Karpas-422 (cell line): ENCODE data around the gene TENT4B. TPM values are rescaled to one million over a fixed set of nuclear protein-coding genes. Genes with fewer than 3 reads are reported as not detected.
"Not testable (repeated sequence)": the region's sequence is repeated elsewhere in the genome, so short reads cannot be mapped to it uniquely, and the experiment has no call there.

Source experiments
- DNase-seq: peaks from one replicate; pipeline ENCODE4 v3.0.0-alpha.2; 2015
- H2AFZ ChIP-seq: fragments of 200-600 bp; sonication (generic); 2 replicates; pipeline ENCODE4 v1.6.1; 2014; ENCODE audit warnings: antibody characterized with exemption, low read length, mixed read lengths
- H3K27ac ChIP-seq: fragments of 200-600 bp; sonication (generic); 2 replicates; pipeline ENCODE4 v1.5.1; 2014; ENCODE audit warnings: mild to moderate bottlenecking, low read length, moderate library complexity
- H3K27me3 ChIP-seq: fragments of 200-600 bp; sonication (generic); 2 replicates; pipeline ENCODE4 v1.6.1; 2014; ENCODE audit warnings: low read length, mixed read lengths
- H3K36me3 ChIP-seq: fragments of 200-600 bp; sonication (generic); 2 replicates; pipeline ENCODE4 v1.6.1; 2014; ENCODE audit warnings: low read length, mixed read lengths; ENCODE audit not compliant: insufficient read depth
- H3K4me1 ChIP-seq: fragments of 200-600 bp; sonication (generic); 2 replicates; pipeline ENCODE4 v1.6.1; 2014; ENCODE audit warnings: mild to moderate bottlenecking, low read length, mixed read lengths
- H3K4me2 ChIP-seq: fragments of 200-600 bp; sonication (generic); 2 replicates; pipeline ENCODE4 v1.6.1; 2014; ENCODE audit warnings: low read length, low read depth, mild to moderate bottlenecking; ENCODE audit not compliant: poor library complexity, severe bottlenecking
- H3K4me3 ChIP-seq: fragments of 200-600 bp; sonication (generic); 2 replicates; pipeline ENCODE4 v1.5.1; 2014; ENCODE audit warnings: mild to moderate bottlenecking, antibody characterized with exemption, low read length, mixed read lengths
- H3K79me2 ChIP-seq: fragments of 200-600 bp; sonication (generic); 2 replicates; pipeline ENCODE4 v1.6.1; 2014; ENCODE audit warnings: mild to moderate bottlenecking, low read length, mixed read lengths
- H3K9ac ChIP-seq: fragments of 200-600 bp; sonication (generic); 2 replicates; pipeline ENCODE4 v1.6.0; 2014; ENCODE audit warnings: low read length
- H3K9me2 ChIP-seq: fragments of 200-600 bp; sonication (generic), shearing (Covaris generic); replicated peaks from 2 replicates; pipeline ENCODE4 v1.6.0; 2014; ENCODE audit warnings: mild to moderate bottlenecking, low read length, moderate library complexity; ENCODE audit not compliant: insufficient read depth
- H3K9me3 ChIP-seq: fragments of 300-700, 200-600 bp; sonication (generic); 2 replicates; pipeline ENCODE4 v1.6.1; 2014; ENCODE audit warnings: low read length, mixed read lengths
- H4K20me1 ChIP-seq: fragments of 200-600 bp; sonication (generic); 2 replicates; pipeline ENCODE4 v1.6.1; 2014; ENCODE audit warnings: mild to moderate bottlenecking, antibody characterized with exemption, low read length, low read depth; ENCODE audit not compliant: insufficient read depth
- total RNA-seq: library from RNA; depleted of rRNA; stranded (reverse); fragments of >200 nt; shearing (Covaris generic); gene quantifications from 2 replicates; pipeline ENCODE4 v1.2.3, GENCODE V29; 2014; ENCODE audit warnings: low replicate concordance

TENT4B gene
- total RNA-seq, 1 experiment from 2014 or later = 5.2 TPM

GRCh38 chr16:50238868-50239301, 85.8 kb downstream of the TENT4B start:
- Histone ChIP-seq H3K36me3 (no peaks in the 10 kb centered on the region), H2AFZ (no peak overlapping the region), H3K79me2 (no peaks in the 10 kb centered on the region), H3K9ac (no peak overlapping the region), H3K27ac (no peak overlapping the region), H4K20me1 (no peaks in the 10 kb centered on the region), H3K9me3 (no peaks in the 10 kb centered on the region), H3K27me3 (no peaks in the 10 kb centered on the region), H3K9me2 (no peaks in the 10 kb centered on the region), H3K4me1 (no peaks in the 10 kb centered on the region), H3K4me3 (no peak overlapping the region), H3K4me2 (no peak overlapping the region)
- no peak for DNase-seq

GRCh38 chr16:50243024-50243423, 89.9 kb downstream of the TENT4B start:
- not testable (repeated sequence) for H3K4me2 ChIP-seq, H3K9me2 ChIP-seq, H3K9me3 ChIP-seq, H3K4me3 ChIP-seq, H3K27ac ChIP-seq, H3K79me2 ChIP-seq, H2AFZ ChIP-seq, H3K4me1 ChIP-seq, H4K20me1 ChIP-seq, H3K9ac ChIP-seq, H3K36me3 ChIP-seq, H3K27me3 ChIP-seq
- DNase-seq = peak; percentile 15

- no peaks in the 10 kb centered on the region for H3K9me2 ChIP-seq
- H3K4me3 ChIP-seq = no peak overlapping the region
- no peaks in the 10 kb centered on the region for H3K79me2 ChIP-seq
- no peaks in the 10 kb centered on the region for H3K27me3 ChIP-seq
- no peak overlapping the region for H3K9ac ChIP-seq
- H4K20me1 ChIP-seq = no peaks in the 10 kb centered on the region
- no peak overlapping the region for H2AFZ ChIP-seq
- no peaks in the 10 kb centered on the region for H3K36me3 ChIP-seq
- no peak overlapping the region for H3K27ac ChIP-seq
- no peak overlapping the region for H3K4me2 ChIP-seq
- no peaks in the 10 kb centered on the region for H3K9me3 ChIP-seq
- peaks cover 6% of the 10 kb centered on the region; the same call in 1 of the 2 replicates for H3K4me1 ChIP-seq
- DNase-seq = no peak
Measured at GRCh38 chr16:50244140-50244503, 91.0 kb downstream of the TENT4B start.

- no peaks in the 10 kb centered on the region for H4K20me1 ChIP-seq
- H3K27me3 ChIP-seq = no peaks in the 10 kb centered on the region
- peaks cover 6% of the 10 kb centered on the region; the same call in 1 of the 2 replicates for H3K4me1 ChIP-seq
- no peaks in the 10 kb centered on the region for H3K9me3 ChIP-seq
- H2AFZ ChIP-seq = no peak overlapping the region
- peak; percentile 31 for DNase-seq
- H3K4me3 ChIP-seq = no peak overlapping the region
- H3K79me2 ChIP-seq = no peaks in the 10 kb centered on the region
- H3K9ac ChIP-seq = no peak overlapping the region
- peak overlapping the region; percentile 60 for H3K4me2 ChIP-seq
- no peak overlapping the region for H3K27ac ChIP-seq
- H3K36me3 ChIP-seq = no peaks in the 10 kb centered on the region
- H3K9me2 ChIP-seq = no peaks in the 10 kb centered on the region
Measured at GRCh38 chr16:50244504-50245416, 91.7 kb downstream of the TENT4B start.

- peak overlapping the region; percentile 60 for H3K4me2 ChIP-seq
- DNase-seq = peak; percentile 58
- H3K79me2 ChIP-seq = no peaks in the 10 kb centered on the region
- H3K27ac ChIP-seq = no peak overlapping the region
- no peaks in the 10 kb centered on the region for H3K27me3 ChIP-seq
- H4K20me1 ChIP-seq = no peaks in the 10 kb centered on the region
- no peaks in the 10 kb centered on the region for H3K9me2 ChIP-seq
- H2AFZ ChIP-seq = no peak overlapping the region
- peaks cover 6% of the 10 kb centered on the region; the same call in 1 of the 2 replicates for H3K4me1 ChIP-seq
- H3K9me3 ChIP-seq = no peaks in the 10 kb centered on the region
- H3K9ac ChIP-seq = peak overlapping the region; percentile 39
- no peaks in the 10 kb centered on the region for H3K36me3 ChIP-seq
- H3K4me3 ChIP-seq = peak overlapping the region; percentile 51; the same call in 1 of the 2 replicates
Measured at GRCh38 chr16:50245417-50246298, 92.6 kb downstream of the TENT4B start.

GRCh38 chr16:50246299-50247122, 93.4 kb downstream of the TENT4B start:
- H3K36me3 ChIP-seq = no peaks in the 10 kb centered on the region
- no peaks in the 10 kb centered on the region for H3K9me3 ChIP-seq
- no peak overlapping the region for H3K27ac ChIP-seq
- H4K20me1 ChIP-seq = no peaks in the 10 kb centered on the region
- no peak overlapping the region for H2AFZ ChIP-seq
- peak overlapping the region; percentile 47 for H3K4me2 ChIP-seq
- H3K9me2 ChIP-seq = no peaks in the 10 kb centered on the region
- no peaks in the 10 kb centered on the region for H3K27me3 ChIP-seq
- no peaks in the 10 kb centered on the region for H3K79me2 ChIP-seq
- H3K4me3 ChIP-seq = peak overlapping the region; percentile 51; the same call in 1 of the 2 replicates
- peak overlapping the region; percentile 35; the same call in 1 of the 2 replicates for H3K9ac ChIP-seq
- peak; percentile 35 for DNase-seq
- H3K4me1 ChIP-seq = peaks cover 6% of the 10 kb centered on the region; the same call in 1 of the 2 replicates

- no peaks in the 10 kb centered on the region for H3K79me2 ChIP-seq
- H3K36me3 ChIP-seq = no peaks in the 10 kb centered on the region
- peak; percentile 38 for DNase-seq
- peaks cover 6% of the 10 kb centered on the region; the same call in 1 of the 2 replicates for H3K4me1 ChIP-seq
- no peaks in the 10 kb centered on the region for H4K20me1 ChIP-seq
- no peak overlapping the region for H3K27ac ChIP-seq
- H2AFZ ChIP-seq = no peak overlapping the region
- H3K4me2 ChIP-seq = no peak overlapping the region
- no peaks in the 10 kb centered on the region for H3K9me2 ChIP-seq
- H3K9me3 ChIP-seq = no peaks in the 10 kb centered on the region
- H3K27me3 ChIP-seq = no peaks in the 10 kb centered on the region
- H3K4me3 ChIP-seq = no peak overlapping the region
- no peak overlapping the region for H3K9ac ChIP-seq
Measured at GRCh38 chr16:50247123-50247905, 94.2 kb downstream of the TENT4B start.
